GM19351 (cell line): Measurements from ENCODE around the gene LIMS4.
"Not testable (repeated sequence)": the region's sequence is repeated elsewhere in the genome, so short reads cannot be mapped to it uniquely, and the experiment has no call there.

Experiments
- ATAC-seq: cut with Tn5 transposase; IDR thresholded peaks from one replicate; pipeline ENCODE4 v1.9.1; 2021; ENCODE audit warnings: mild to moderate bottlenecking, moderate library complexity; ENCODE audit not compliant: unreplicated experiment

LIMS4 gene, protein sequence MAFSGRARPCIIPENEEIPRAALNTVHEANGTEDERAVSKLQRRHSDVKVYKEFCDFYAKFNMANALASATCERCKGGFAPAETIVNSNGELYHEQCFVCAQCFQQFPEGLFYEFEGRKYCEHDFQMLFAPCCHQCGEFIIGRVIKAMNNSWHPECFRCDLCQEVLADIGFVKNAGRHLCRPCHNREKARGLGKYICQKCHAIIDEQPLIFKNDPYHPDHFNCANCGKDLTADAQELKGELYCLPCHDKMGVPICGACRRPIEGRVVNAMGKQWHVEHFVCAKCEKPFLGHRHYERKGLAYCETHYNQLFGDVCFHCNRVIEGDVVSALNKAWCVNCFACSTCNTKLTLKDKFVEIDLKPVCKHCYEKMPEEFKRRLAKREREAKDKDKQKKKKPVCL

GRCh38 chr2:110472171-110473058 is at the start of gene LIMS4:
TSS of gene LIMS4 (minus strand) at chr2:110472816. CDS start at chr2:110472778, 38 bp downstream.
- ATAC-seq = not testable (repeated sequence)

- peak; percentile 88 for ATAC-seq
These were observed 27.2 kb upstream of the LIMS4 start for GRCh38 chr2:110499755-110500377.

DNA sequence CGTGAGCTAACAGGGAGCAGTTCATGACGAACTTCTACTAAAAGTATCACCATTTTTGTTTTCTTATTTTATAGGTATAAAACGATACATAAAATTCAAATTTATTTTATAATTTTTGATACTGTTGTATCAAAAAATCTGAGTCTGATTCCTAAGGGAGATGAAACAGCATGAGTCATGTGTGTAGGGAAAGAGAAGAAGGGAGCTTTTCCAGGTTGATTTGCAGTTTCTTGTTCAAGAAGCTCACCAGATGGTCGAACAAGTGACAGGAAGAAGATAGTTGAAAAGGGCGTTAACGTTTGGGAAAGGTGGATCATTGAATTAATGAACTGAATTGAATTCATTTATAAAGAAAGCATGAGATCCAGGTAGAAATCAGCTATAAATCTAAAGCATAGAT is 23.4 kb upstream of the LIMS4 start:
- not testable (repeated sequence) for ATAC-seq

DNA sequence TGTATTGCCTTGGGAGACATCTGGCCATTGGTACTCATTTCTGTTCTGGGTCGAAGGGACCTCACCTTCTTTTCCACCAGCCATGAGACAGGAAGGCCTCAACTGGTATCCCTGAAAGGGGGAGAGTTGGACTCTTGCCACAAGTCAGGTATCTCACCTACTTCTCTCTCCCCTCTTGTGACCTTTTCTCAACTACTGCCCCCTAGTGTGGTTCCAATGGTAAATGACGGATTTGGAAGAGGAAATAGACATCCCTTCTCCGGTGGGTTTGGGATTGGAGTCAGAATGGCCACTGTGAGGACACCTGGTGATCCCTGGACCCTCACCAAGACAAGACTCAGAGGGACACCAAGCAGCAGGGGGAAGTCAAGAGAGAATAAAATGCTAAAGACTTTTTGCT is 21.9 kb upstream of the LIMS4 start:
- not testable (repeated sequence) for ATAC-seq

GRCh38 chr2:110488991-110489390 is 16.4 kb upstream of the LIMS4 start:
- not testable (repeated sequence) for ATAC-seq

GRCh38 chr2:110482697-110483096 is 10.1 kb upstream of the LIMS4 start:
- ATAC-seq = not testable (repeated sequence)

- ATAC-seq = not testable (repeated sequence)
These were observed 8.6 kb upstream of the LIMS4 start for GRCh38 chr2:110481200-110481599.

DNA sequence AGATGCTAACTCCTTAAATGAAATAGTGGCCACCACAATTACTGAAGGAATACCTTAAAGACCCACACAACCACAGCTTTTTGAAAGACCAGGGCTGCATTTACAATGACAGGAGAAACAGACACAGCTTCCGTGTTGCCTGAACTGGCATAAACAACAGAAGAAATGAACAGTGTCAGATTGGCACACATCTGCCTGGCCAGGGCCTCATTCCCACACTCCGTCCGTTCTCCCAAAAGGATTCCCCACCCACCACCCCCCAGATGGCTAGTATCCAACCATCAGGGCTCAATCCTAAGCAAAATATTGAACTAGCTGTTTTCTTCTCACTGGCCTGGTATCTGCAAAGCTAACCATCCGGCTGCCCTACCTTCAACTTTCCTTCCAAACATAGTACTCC is 7.5 kb upstream of the LIMS4 start:
- ATAC-seq = not testable (repeated sequence)

DNA sequence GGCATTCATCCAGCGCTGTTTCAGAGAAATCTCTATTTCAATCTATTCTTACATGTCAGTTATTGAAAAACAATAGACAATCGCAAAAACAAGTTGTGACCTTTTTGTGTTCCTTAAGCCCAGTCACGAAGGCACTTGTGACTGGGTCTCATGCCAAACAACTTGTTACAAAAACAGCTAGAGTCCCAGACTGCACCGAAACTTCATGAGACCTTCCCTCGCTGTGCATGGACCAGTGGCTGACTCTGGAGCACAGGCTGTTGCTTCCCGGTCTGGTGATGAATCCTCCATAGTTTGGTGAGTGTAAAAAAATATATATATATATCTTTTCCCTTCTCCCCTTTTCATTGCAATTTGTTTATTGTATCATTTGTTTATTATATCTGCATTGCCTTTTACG is 4.8 kb upstream of the LIMS4 start:
- not testable (repeated sequence) for ATAC-seq

- not testable (repeated sequence) for ATAC-seq
These were observed 4.3 kb upstream of the LIMS4 start for GRCh38 chr2:110476952-110477351.

DNA sequence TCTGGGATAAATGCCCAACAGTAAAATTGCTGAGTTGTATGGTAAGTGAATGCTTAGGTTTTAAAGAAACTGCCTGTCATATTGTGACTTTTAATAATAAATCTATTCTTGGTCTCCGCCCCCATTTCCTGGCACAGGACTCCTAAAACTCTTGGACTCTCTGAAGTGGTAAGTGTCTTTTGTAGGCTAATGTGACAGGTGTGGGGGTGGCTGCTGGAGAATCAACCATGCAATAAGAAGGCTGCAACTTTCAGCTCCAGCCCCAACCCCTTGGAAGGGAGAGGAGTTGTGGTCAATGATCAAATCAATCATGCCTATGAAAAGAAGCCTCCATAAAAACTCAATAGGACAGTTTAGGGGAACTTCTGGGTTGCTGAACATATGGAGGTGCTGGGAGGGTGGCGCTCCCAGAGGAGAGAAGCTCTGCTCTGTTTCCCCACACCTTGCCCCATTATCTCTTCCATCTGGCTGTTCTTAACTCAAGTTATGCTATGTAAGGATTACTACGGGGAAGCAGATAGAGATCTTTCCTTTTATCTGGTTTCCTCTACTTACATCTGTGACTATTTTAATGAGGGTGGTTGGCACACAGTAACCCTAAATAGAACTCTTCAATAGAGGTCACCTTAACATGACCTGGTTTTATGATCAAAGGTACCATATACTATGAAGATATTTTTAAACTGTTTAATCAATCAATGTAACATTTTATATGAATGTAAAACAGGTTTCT is 3.2 kb upstream of the LIMS4 start:
- ATAC-seq = not testable (repeated sequence)

GRCh38 chr2:110474898-110475297 is 2.3 kb upstream of the LIMS4 start:
- peak; percentile 98 for ATAC-seq

DNA sequence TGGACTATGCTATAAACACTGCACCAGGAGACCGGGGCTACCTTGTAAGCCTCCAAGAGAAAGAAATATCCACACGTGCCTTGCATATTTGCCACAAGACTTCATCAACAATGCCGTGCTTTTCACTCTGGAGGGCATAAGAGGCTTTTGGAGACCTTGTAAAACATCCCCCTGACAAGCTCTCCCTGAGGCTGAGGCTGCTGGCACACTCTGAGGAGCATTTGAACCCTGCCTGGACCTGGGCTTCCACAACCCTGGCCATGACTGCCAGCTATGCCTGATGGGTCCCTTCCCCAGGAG is 393 bp upstream of the LIMS4 start:
- not testable (repeated sequence) for ATAC-seq

DNA sequence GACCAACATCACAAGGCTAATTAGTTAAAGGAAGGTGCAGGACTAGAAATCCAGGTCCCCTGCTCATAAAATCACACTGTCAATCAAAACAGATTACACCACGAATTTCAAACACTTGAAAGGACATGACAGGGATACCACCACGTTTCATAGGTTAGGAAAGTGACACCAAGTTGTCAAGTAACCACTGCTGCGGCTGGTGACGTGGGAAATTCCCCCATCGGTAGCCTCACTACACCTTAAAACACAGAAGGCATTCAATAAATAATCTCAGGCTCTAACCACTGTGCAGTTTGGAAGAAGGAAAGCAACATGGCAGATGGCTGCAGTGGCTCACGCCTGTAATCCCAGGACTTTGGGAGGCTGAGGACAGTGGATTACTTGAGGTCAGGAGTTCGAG is 3.7 kb downstream of the LIMS4 start:
- ATAC-seq = not testable (repeated sequence)

- peak; percentile 95 for ATAC-seq
These were observed 7.3 kb downstream of the LIMS4 start for GRCh38 chr2:110465312-110465711.

- not testable (repeated sequence) for ATAC-seq
These were observed 10.2 kb downstream of the LIMS4 start for GRCh38 chr2:110462458-110462857.

- ATAC-seq = not testable (repeated sequence)
These were observed 12.3 kb downstream of the LIMS4 start for GRCh38 chr2:110460318-110460717.

DNA sequence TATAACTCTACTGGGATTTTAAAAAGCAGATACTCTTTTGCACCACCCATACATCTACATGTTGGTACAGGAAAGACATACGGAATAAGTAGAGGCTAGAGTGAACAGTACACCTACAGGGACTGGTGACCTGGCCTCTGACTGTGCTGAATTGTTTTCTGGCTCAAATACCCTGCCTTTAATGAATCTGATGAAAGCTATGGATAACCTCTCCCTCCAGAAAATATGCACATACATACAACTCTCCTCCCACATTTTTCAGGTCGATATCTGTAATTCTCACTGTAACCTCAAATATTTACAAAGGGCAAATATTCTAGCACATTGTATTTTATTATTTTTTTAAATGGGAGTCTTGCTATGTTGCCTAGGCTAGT is 15.4 kb downstream of the LIMS4 start:
- not testable (repeated sequence) for ATAC-seq

DNA sequence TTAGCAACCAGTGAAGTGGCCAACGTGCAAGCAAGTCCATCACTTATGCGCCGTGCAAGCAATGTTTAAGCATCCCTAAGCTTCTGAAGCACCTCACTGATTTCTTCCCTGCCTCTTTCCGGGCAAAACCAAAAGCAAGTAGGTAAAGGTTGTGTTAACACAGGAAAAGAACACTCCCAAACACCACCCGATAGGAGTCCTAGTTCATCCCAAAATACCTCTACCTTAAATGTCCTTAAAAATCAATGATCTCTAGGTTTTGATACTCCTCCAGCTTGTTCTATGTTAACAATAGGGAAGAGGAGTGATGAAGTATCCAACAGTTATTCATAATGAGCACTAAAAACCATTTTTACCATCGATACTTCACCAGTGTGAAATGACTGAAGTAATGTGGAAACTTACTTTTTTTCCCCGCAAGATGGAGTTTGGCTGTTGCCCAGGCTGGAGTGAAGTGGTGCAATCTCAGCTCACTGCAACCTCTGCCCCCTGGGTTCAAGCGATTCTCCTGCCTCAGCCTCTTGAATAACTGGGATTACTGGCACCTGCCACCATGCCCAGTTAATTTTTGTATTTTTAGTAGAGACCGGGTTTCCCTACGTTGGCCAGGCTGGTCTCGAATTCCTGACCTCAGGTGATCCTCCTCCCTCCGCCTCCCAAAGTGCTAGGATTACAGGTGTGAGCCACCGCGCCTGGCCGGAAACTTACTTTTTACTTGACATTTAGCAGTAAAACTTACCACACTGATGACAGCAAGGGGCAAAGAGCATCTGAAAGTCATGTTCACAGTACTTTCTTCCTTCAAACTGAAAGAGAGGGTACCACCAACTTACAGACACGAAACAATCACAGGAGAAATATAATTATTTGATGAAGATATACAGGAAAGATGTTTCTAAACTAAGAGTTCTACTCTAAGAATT is 16.1 kb downstream of the LIMS4 start:
- not testable (repeated sequence) for ATAC-seq
